Stimulated activated CD8-positive, alpha-beta memory T cell treated with anti-CD3 and anti-CD28 coated beads, Interleukin-7, amount 100 ng/mL, for 4 hours (primary cell): ENCODE results near the gene RIMBP2.

ENCODE experiments used
- DNase-seq, 2 donors: peaks; one replicate each; pipeline ENCODE4 v3.0.0-alpha.2; 2020; ENCODE audit warnings: low read depth in 2 of 2

RIMBP2 gene

DNA sequence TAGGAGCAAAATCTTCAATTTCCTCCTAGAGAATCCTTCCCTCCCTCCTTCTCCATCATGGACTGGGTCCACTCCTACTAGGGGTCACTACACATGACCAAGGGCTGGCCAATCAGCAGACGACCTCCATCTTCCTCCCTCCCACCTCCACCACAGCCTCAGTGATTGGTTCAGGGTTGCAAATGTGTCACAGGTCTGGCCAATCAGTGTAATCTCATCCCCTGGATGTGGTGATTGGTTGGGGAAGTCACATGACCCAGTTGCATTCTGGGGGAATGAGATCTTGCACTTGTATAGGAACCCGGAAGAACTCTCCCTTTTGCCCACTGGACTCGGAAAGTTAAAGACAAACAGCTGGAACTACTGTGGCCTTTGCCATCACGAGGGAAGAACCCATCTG is 209.3 kb downstream of the RIMBP2 start:
- DNase-seq, result no peak

DNA sequence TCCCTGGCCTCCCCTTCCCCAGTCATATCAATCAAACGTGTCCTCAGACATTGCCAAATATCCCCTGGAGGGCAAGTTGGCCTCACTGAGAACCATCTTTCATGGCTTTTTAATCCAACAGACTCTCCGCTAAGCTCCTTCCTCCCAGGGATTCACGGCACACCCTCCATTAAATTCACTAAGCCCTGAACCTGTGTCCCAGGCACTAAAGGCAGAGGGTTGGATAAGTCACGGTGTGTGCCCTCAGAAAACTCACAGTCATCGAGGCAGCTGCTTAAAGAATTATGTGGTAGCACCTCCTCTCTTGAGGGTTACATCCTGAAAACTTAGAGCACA is 211.3 kb downstream of the RIMBP2 start:
- no peak for DNase-seq

DNA sequence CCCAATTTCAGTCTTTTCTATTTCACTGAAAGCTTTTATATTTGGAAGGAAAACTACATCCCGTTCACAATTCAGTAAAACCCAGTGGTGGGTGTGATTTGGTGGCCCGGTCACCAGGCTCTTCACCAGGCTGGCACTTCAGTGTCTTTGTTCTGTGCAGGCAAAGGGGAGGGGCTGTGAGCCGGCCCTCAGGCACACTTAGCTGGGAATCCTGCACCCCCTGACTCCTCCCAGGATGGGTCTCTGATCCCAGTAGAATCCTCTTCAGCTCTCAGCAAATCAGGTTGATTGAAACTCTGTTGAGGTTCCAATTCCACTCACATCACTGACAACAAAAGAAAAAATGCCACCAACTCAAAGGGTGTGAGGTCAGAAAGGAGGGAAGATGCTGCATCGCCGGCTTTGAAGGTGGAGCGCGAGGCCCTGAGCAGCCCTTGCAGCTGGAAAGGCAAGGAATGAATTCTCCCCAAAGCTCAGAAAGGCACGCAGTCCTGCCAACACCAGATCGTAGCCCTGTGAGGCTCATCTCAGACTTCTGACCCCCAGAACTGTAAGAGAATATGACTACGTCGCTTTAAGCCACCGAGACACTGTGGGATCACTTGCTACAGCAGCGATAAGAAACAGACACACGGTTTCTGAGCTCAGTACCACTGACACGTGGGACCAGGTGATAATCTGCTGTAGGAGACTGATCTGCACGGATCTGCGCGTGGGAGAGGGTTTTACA is 211.8 kb downstream of the RIMBP2 start:
- no peak for DNase-seq

DNA sequence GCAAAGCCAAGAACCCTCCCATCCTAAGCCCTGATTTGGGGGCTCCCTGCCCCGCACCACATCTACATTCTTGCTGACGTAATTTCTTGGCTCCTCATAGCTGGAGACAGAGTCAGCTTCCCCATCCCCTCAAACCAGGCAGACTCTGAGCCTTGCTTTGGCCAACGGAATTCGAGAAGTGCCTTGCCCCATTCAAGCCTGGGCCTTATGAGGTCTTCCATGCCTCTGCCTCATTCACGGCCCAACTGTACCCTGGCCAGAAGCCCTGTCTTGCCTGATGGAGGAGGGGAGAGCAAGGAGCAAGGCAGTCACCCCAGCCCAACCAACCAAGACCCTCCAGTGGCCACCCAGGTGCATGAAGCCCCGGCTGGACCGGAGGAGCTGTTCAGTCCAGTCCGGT is 214.3 kb downstream of the RIMBP2 start:
- DNase-seq, result no peak

DNA sequence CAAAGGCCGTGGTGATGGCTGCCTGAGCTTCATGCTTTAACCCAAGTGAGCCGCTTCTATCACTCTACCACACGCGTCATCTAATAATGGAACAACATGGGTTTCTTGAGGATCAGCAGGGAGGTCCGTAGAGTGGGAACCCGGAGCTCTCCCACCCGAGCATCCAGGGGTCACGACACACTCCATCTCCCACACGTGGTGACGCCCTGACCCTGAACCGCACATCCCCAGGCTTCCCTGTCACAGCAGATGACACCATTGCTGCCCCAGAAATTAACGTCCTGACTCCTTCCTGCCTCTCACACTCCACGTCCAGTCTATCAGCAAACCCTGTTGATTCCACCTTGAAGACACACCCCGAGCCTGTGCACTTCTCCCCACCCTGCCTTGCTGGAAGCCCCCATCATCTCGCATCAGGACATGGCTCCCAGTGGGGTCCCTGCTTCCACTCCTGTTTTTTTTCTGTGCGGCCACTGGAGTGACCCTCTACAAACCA is 215.2 kb downstream of the RIMBP2 start:
- DNase-seq, result no peak

DNA sequence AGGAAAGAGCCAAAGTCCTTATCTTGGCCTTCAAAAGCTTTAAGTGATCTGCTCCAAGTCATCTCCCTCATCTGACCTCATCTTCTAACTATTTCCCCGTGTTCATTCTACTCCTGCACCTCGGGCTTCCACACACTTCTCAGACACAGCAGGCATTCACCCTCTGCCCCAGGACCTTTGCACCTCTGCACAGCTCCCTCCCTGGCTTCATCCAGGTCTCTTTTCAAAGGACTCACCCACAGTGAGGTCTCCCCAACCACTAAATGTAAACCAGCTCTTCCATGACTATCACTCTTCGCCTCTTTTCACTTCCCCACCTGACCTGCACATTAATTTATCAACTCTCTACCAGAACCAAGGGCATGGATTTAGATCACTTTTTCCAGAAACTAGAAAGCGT is 216.6 kb downstream of the RIMBP2 start:
- no peak for DNase-seq

DNA sequence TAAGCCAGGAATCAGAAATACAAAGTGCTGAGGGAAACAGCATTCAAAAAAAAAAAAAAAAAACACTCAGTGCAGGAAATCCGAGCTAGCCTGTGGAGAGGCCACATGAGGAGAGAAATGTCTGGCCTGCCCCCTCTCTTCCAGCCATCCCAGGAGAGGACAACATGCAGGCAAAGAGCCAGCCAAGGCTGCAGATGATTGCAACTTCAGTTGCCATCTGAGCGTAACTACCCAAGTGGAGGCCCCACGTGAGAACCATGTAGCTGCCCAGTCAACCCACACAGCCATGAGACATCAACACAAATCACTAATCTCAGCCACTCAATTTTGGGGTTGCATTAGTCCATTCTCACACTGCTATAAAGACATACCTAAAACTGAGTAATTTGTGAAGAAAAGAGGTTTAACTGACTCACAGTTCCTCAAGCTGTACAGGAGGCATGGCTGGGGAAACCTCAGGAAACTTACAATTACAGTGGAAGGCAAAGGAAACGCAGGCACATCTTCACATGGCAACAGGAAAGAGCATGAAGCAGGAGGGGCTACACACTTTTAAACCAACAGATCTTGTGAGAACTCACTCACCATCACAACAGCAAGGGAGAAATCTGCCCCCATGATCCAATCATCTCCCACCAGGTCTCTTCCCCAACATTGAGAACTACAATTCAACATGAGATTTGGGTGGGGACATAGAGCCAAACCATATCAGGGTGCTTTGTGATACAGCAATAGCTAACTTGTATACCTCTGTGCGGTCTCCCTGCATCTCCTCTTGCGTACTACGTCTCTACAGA is 217.3 kb downstream of the RIMBP2 start:
- no peak for DNase-seq

DNA sequence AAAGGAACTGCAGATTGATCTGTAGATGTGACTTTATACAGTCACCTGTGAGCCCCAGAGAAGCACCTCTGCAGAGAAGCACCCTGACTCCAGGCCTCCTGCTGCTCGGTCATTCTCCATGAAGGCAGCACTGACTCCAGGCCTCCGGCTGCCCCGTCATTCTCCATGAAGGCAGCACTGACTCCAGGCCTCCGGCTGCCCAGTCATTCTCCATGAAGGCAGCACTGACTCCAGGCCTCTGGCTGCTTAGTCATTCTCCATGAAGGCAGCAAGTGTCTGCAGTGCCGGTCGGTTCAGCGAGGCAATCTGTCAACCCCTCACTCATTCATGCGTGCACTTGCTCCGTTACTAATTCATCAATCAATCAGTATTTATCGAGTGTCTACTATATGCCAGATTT is 218.1 kb downstream of the RIMBP2 start:
- DNase-seq, result no peak

DNA sequence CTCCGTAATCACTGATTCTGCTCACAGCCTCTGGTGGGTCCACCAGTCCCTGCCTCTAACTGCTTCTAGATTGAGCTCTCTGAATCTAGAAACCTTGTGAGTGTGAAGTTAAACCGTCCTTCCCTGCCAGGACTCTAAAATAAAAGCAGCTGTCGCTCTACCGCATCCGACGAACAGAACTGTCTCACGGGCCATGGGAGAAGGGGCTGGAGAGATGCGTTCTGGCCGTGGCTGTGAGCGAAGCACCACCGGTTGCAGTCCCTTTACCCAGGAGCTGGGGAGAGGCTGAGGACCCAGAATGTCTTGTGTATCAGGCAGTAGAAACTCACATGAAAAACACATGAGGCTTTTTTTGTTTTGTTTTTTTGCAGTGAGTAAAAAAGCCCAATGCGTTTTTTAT is 218.8 kb downstream of the RIMBP2 start:
- DNase-seq, result no peak

DNA sequence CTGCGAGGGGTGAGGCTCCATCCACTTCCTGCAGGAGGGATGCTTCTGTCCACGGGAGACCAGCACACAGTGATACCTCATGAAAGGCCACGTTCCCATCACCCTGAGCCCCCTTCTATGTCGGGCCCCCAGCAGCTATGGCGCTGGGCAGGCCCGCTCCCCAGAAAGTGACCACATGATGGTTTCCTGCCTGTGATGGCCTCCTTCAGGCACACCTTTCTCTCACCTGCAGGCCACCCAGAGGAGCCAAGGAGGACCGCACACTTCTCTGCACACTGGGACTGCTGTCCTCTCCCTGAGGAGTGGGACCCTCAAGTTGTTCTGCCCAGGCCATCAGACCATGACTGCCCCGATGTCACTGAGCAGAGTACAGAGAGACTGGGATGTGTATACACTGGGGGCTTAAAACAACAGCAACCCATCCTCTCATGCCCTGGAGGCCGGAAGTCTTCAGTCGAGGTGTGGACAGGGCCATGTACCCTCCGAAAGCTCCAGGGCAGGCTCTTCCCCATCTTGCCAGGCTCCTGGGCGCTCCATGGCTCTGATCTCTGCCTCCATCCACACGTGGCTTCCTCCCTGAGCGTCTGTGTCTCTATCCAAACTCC is 219.5 kb downstream of the RIMBP2 start:
- DNase-seq, result no peak

DNA sequence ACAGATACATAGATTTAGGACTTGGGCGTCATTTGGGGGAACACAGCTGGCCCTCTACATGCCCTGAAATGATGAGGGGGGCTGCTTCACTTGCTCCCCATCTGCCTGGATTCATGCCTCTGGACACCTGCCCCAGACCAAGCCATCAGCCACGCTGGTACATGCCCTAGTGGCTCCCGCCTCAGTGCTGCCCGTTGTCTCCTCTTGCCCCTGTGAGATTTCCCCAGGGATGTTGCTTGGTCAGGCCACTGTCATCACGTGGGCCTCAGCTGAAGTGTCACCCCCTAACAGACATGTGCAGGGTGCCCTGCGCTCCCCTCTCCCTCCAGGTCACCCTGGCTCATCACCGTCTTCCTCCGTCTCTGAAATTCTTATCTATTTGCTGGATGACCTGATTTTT is 220.9 kb downstream of the RIMBP2 start:
- DNase-seq, result no peak

DNA sequence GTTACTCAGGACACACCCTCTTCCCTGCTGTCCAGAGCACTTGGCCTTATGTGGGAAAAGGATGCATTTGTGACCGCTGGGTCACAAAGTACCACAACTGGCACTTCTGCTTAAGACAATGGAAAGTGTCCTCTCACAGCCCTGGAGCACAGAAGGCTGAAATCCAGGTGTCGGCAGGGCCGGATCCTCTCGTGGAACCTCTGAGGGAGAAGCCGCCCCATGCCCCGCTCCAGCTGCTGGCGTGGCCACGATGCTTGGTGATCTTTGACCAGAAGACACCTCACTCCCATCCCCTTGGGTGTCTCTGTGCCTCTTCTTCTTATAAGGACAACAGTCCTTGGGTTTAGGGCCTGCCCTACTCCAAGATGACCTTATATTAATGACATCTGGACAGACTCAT is 221.4 kb downstream of the RIMBP2 start:
- no peak for DNase-seq

DNA sequence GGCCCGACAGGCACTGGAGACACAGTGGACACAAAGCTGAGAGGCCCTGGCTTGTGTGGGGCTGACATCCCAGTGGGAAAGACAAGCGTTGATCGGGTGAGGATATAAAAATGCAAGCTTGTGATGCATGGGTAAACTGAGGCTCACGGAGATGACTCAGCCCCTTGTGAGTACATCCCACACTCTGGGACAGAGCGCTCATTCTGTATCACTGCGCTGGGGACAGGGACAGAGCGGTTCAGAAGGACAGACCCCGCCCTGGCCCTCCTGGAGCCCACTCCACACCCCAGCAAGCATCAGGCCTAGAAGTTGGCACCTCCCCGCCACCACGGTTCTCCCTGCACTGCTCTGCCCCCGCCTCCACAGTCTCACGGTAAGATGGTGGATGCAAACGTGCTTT is 222.1 kb downstream of the RIMBP2 start:
- DNase-seq, result no peak

DNA sequence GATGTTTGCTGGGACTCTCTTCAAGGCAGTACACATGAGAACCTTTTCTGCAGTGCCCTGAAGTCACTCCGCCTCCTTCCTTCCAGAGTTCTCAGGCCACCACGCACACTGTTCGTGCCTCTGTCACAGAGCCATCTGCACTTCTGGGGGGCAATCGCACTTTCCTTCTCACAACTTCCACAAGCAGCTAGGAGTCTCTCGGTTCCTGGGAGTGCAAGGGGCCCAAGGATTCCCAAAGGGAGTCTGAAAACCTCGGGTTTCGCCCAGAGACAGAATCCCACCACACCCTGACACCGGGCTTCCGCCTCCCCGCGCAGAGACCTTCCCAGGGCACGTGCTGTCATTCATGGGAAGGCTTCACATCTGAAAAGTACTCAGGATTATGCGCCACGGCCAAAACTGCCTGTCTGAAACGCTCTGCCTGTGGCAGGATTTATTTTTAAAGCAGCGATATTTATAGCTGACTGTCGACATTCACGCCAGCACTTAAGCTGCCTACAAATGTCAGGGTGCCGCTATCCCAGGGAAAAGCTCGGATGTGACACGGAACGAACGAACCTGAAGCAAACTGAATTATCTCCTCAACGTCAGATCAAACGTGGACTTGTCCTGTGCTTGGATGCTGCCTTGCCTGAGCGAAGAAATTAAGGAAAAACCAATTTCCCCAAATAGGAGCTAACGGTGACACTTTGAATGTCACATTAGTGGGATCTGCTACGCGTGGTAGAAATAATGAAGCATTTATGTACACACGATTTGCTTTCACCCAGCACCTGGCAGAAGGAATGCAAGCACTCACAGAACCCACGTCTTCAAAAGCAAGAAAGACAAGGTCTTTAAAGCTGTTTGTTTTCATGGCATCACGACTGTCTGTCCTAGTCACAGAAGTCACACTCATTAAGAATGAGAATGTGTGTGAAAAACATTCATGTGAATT is 224.4 kb downstream of the RIMBP2 start:
- DNase-seq, result no peak

DNA sequence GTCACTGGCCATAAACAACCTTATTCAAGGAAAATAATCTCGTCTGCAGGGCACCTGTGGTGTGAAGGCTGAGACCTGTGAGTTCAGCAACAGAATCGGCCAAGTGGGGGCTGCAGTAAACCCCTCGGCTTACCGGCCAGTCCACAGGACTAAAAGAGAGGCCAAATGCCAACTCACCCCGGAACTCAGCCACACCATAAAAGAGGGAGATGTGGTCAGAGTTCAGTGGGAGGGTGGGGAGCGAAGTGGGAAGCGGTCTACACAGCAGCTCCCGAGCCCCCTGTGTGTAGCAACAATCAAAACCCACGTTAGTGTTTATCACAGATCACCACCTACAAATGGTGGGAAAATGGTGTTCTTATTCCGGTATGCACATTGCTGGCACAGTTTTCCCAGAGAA is 225.4 kb downstream of the RIMBP2 start:
- no peak for DNase-seq

DNA sequence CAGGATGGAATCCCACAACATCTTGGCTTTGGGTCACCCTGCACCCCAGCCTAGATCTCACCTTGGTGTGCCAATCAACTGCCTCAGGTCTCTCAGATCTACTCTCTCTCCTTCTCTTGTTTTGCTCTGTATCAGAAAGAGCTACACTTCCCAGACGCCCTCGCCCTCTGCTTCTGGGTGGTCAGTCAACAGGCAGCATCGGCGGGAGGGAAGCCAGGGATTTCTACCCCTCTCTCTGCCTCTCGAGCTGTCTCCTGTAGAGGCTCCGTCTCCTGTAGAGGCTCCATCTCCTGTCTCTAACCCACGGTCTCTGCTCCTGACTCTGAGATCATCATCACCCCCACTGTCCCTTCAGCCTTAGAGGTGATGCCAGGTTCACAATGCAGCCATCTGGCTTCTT is 226.8 kb downstream of the RIMBP2 start:
- no peak for DNase-seq

DNA sequence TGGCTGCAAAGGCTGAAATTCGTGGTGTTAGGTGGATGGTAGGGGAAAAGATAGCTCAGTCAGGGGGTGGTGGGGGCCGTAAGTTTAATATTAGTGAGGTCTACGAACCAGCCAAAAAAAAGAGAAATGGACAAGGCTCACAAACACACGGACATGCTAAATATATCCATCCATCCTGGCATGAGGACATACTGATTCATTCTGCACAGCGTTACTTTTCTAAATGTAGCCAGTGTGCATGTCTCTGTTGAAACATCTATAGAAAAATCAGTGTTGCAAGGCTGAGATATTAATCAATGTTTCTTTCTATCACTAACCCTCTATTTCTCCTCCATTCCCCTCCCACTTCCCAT is 227.8 kb downstream of the RIMBP2 start:
- no peak for DNase-seq

DNA sequence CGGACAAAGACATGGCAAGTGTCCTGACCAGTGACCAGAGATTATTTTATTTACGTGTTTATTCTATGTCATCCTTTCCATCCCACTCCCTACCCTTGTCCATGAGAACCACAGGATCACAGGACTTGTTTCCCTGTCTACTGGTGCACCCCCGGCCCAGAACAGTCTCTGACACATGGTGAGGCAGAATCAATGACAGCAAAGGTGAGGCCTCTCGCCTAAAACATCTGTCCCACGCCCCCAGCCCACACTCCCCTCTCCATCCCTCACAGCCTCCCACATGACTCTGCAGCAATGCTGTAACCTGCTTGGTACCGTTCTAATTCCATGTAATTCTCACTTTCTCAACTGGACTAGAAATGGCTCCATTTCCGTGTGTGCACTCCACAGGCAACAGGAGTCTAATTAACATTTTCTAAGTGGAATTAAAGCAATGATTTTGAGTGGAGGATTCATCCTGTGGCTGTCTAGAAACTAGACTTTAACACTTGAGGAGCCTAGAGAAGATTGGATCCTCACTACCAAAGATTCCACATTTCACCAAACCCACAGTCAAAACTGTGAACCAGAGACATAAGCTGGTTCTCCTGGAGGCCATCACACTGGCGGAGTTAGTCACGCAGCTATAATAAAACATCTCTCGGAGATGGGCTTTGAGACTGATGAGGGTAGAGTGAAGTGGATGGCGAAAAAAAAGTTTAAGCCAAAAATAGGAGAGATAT is 228.3 kb downstream of the RIMBP2 start:
- no peak for DNase-seq

DNA sequence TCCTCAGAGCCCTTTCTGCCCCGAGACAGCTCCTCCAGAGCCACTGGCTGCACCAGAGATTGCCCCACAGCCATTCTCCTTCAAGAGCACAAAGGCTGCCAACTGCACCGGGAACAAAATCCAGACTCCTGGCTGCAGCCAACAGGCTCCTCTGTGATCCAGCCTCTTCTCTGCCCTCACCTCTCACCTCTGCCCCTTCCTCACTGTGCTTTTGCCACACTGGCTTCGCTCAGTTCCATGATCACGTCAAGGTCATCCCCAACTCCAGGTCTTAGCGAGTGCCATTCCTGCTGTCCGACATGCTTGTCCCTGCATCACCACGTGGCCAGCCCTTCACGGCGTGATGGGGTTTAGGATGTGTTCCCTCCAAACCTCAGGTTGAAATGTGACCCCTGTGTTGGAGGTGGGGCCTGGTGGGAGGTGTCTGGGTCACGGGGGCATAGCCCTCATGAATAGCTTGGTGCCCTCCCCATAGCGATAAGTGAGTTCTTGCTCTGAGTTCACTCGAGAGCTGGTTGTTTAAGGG is 229.1 kb downstream of the RIMBP2 start:
- no peak for DNase-seq

DNA sequence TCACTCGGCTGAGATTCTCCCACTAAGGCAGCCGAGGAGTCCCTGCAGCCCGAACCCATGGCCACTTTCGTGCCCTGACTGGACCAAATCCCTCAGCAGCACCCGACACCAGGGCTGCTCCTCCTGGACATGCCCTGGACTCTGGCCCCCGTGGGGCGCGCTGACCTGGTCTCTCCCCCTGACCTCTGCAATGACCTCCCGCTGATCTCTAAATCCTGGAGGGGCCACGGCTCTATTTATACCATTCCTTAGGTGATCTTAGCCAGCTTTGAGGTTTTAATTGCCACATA is 230.0 kb downstream of the RIMBP2 start:
- DNase-seq, result no peak
